Mucosa of stomach (tissue), 1 donor: ENCODE results near the gene PAK5.

ENCODE experiments used
- H3K27me3 ChIP-seq: one replicate; pipeline ENCODE4 v1.7.0; 2013; ENCODE audit warnings: mild to moderate bottlenecking, low read length; ENCODE audit not compliant: control insufficient read depth, insufficient read depth
- H3K36me3 ChIP-seq: one replicate; pipeline ENCODE4 v1.7.0; 2013; ENCODE audit warnings: low read length; ENCODE audit not compliant: control insufficient read depth, insufficient read depth
- H3K4me1 ChIP-seq: one replicate; pipeline ENCODE4 v1.7.0; 2013; ENCODE audit warnings: mild to moderate bottlenecking, low read length; ENCODE audit not compliant: control insufficient read depth, insufficient read depth
- H3K4me3 ChIP-seq: one replicate; pipeline ENCODE4 v1.7.0; 2013; ENCODE audit warnings: low read length
- H3K9ac ChIP-seq: one replicate; pipeline ENCODE4 v1.7.0; 2013; ENCODE audit warnings: mild to moderate bottlenecking, low read length, moderate library complexity
- H3K9me3 ChIP-seq: one replicate; pipeline ENCODE4 v1.7.0; 2013; ENCODE audit warnings: mild to moderate bottlenecking, low read length, moderate library complexity; ENCODE audit not compliant: control insufficient read depth
- donor health status: Pancreatic carcinoma.

PAK5 gene

DNA sequence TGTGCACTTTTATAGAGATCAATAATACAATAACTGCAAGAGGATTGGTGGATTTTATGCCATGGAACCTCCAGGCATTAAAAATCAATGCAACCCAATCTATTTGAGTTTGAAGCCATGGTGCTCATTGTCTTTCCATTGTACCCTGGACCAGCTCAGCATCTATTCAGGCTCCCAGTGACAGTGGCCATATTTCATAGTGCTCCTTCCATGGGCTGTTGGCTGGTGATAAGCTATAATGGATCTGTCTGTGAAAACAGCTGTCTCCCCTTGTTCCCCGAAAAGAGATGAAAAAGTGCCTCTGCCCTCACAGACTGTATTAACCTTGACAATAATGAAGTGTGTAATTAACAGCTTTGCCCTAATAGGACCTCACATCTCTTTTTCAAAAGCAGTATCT lies 250.2 kb downstream of the PAK5 start:
- Histone ChIP-seq H3K9me3 (no peaks in the 10 kb centered on the region), H3K4me3 (no peak overlapping the region), H3K27me3 (no peaks in the 10 kb centered on the region), H3K4me1 (peaks cover 41% of the 10 kb centered on the region), H3K36me3 (no peaks in the 10 kb centered on the region), H3K9ac (no peak overlapping the region)

DNA sequence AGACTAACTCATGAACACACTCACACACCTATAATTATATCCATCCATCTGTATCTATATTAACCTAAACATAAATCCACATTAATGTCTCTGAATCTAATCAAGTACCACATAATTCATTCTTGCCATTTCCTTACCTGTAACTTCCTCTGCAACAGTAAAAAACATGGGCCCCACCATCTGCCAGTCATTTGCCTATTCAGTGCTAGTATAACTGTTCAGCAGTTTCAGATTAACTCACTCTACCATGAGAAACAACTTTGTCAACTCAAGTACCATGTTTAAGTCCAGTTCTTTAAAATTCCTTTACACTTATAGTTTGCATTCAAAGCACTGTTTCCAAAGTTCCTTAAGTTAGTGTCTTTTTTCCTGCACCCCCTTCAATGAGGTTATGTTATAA lies 255.7 kb downstream of the PAK5 start:
- peaks cover 5% of the 10 kb centered on the region for H3K4me1 ChIP-seq
- H3K36me3 ChIP-seq, result no peaks in the 10 kb centered on the region
- H3K4me3 ChIP-seq, result no peak overlapping the region
- H3K9me3 ChIP-seq, result no peaks in the 10 kb centered on the region
- H3K27me3 ChIP-seq, result no peaks in the 10 kb centered on the region
- no peak overlapping the region for H3K9ac ChIP-seq

DNA sequence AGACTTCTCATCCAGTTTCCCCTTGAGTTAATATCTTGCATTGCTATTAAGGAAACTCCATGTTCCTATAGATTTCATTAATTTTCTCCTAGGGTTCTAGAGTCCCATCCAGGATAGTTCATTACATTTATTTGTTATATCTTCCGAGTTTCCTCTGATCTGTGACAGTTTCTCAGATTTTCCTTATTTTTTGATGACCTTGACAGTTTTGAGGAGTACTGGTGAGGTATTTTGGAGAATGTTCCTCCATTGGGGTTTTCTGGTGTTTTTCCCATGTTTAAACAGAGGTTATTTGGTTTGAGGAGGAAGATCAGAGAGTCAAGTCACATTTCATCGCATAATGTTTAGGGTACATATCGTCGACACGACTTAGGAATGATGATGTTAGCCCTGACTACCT lies 256.7 kb downstream of the PAK5 start:
- peaks cover 5% of the 10 kb centered on the region for H3K4me1 ChIP-seq
- no peaks in the 10 kb centered on the region for H3K27me3 ChIP-seq

DNA sequence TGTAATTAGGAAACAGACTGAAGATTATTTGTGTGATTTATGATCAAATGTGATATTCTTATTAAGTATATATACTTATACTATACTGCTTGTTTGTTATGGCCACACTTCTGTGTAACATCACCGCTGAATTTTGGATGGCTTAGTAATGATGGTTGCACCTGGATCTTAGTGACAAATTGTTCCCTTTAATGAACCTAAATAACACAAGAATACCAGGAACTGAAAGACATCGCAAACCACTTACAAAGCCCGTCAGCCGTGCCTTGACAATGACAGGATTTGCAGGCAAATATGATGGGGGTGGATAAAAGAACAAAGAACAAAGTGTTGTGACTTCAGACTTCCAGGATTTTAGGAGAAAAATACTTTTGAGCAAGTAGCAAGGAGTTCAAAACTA lies 257.4 kb downstream of the PAK5 start:
- Histone ChIP-seq H3K27me3 (no peaks in the 10 kb centered on the region), H3K4me3 (no peak overlapping the region), H3K4me1 (peaks cover 5% of the 10 kb centered on the region), H3K36me3 (no peaks in the 10 kb centered on the region), H3K9me3 (no peaks in the 10 kb centered on the region), H3K9ac (no peak overlapping the region)

More for the DNA sequence above, 256.7 kb downstream of the PAK5 start:
- H3K4me3 ChIP-seq, result no peak overlapping the region
- H3K9me3 ChIP-seq, result no peaks in the 10 kb centered on the region
- no peak overlapping the region for H3K9ac ChIP-seq
- H3K36me3 ChIP-seq, result no peaks in the 10 kb centered on the region

DNA sequence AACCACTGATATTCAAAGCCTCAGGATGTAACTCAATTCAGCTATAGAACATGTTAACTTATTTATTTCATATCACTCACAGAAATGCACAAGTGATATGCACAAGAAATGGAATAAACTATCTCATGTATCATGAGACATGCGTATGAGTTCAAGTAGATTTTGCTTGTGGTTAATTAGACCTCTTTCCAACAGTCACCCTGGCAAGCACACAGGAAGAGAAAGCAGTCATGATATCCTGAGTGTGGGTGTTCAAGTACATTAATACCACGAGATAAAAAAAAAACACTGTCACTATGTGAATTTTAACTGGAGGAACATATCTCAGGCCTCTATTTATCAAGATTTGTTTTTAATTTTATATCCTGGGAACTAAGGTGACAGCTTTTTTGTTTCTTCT lies 260.3 kb downstream of the PAK5 start:
- no peaks in the 10 kb centered on the region for H3K9me3 ChIP-seq
- no peak overlapping the region for H3K4me3 ChIP-seq
- H3K36me3 ChIP-seq, result no peaks in the 10 kb centered on the region
- no peak overlapping the region for H3K9ac ChIP-seq
- H3K4me1 ChIP-seq, result peaks cover 2% of the 10 kb centered on the region
- no peaks in the 10 kb centered on the region for H3K27me3 ChIP-seq

DNA sequence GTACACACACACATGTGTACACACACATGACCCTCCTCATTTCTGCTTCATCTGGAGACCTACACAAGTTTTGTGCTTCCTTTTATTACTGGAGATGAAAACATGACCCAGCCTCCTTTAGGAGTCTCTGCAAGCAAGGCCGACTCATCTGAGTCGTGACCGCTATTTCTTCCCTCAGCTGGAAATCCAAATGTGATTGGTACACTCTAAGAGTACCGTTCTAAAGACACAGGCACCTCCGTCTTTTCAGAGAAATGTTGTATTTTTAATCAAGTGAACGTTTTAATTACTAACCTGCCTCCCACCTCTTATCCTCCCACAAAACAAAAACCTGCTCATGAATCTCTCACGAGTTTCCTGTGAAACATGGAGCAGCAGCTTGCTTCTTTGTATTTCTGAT lies 261.5 kb downstream of the PAK5 start:
- no peak overlapping the region for H3K9ac ChIP-seq
- H3K4me1 ChIP-seq, result peaks cover 5% of the 10 kb centered on the region
- no peaks in the 10 kb centered on the region for H3K36me3 ChIP-seq
- no peaks in the 10 kb centered on the region for H3K27me3 ChIP-seq
- H3K9me3 ChIP-seq, result no peaks in the 10 kb centered on the region
- H3K4me3 ChIP-seq, result no peak overlapping the region

DNA sequence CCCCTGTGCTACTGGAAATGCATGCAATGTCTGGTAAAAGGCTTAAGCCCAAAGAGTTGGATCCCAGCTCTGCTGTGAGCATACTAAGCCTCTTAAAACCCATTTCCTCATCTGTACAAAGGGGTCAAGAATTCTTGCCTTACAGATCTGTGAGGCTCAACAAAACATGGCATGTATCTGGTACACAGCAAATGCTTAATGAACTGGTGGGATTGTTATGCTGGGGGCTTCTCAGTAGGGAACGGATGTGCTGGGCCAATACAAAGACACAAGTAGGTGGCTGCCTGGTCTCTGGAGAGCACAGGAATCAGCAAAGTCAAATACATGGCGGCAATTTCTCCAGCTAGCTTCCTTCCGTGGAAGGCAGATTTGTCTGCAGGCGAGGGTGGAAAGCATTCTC lies 262.2 kb downstream of the PAK5 start:
- Histone ChIP-seq H3K4me1 (peaks cover 5% of the 10 kb centered on the region), H3K27me3 (no peaks in the 10 kb centered on the region), H3K9me3 (no peaks in the 10 kb centered on the region), H3K36me3 (no peaks in the 10 kb centered on the region), H3K9ac (no peak overlapping the region), H3K4me3 (no peak overlapping the region)

DNA sequence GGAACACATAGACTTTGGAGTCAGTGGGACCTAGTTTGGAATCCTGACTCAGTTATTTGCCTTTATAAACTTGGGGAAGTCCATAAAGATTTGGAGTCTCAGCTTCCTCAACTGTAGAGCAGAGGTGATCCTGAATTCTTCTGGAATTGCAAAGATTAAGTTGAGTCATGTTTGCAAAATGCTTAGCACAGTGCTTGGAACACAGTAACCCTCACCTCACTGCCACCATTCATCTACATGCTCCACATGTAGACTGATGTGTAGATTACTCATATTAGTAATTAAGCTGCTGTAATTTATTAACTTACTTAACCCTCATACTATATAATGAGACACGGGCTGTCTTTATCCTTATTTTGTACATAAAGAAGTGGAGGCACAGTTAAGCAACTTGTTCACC lies 263.0 kb downstream of the PAK5 start:
- Histone ChIP-seq H3K4me3 (no peak overlapping the region), H3K4me1 (peaks cover 5% of the 10 kb centered on the region), H3K9me3 (no peaks in the 10 kb centered on the region), H3K27me3 (no peaks in the 10 kb centered on the region), H3K36me3 (no peaks in the 10 kb centered on the region), H3K9ac (no peak overlapping the region)

DNA sequence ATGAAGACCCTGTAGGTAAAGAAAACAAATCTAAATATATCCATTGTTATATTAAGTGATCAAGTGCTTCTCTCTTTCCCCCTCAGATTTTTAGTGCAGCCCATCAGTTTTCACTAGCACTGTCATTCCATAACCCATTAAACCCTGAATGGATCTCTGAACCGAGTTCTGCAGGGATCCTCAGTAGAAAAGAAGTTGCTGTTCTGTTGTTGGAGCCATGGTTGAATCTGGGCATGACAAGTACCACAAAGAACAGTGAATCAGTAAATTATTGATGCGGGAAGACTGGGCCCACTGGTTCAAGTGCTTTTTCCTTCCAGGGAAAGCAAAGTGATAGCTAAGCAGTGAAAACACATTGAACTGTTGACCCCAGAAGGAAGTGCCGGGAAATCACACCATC lies 264.1 kb downstream of the PAK5 start:
- H3K4me1 ChIP-seq, result peaks cover 5% of the 10 kb centered on the region
- no peak overlapping the region for H3K9ac ChIP-seq
- no peaks in the 10 kb centered on the region for H3K36me3 ChIP-seq
- no peaks in the 10 kb centered on the region for H3K9me3 ChIP-seq
- no peaks in the 10 kb centered on the region for H3K27me3 ChIP-seq
- H3K4me3 ChIP-seq, result no peak overlapping the region

DNA sequence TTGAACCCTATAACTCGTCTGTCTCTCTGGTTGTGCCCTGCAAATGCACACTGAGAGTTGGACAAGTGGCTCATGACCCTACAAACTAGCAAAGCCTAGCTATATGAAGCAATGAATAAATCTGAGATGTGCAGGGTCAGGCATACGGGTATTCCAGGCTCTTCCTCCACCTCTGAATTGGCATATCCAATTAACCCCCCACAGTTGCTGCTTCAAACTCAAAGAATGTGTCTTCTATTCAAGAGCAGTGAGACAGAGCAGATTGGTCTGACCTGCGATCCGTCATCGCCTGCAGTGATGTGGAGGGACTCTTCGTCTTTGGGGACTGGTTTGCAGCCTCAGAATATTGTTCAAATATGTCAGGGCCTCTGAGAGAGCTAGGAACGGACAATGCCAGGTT lies 264.7 kb downstream of the PAK5 start:
- Histone ChIP-seq H3K4me1 (peaks cover 5% of the 10 kb centered on the region), H3K4me3 (no peak overlapping the region), H3K9ac (no peak overlapping the region), H3K36me3 (no peaks in the 10 kb centered on the region), H3K9me3 (no peaks in the 10 kb centered on the region), H3K27me3 (no peaks in the 10 kb centered on the region)

DNA sequence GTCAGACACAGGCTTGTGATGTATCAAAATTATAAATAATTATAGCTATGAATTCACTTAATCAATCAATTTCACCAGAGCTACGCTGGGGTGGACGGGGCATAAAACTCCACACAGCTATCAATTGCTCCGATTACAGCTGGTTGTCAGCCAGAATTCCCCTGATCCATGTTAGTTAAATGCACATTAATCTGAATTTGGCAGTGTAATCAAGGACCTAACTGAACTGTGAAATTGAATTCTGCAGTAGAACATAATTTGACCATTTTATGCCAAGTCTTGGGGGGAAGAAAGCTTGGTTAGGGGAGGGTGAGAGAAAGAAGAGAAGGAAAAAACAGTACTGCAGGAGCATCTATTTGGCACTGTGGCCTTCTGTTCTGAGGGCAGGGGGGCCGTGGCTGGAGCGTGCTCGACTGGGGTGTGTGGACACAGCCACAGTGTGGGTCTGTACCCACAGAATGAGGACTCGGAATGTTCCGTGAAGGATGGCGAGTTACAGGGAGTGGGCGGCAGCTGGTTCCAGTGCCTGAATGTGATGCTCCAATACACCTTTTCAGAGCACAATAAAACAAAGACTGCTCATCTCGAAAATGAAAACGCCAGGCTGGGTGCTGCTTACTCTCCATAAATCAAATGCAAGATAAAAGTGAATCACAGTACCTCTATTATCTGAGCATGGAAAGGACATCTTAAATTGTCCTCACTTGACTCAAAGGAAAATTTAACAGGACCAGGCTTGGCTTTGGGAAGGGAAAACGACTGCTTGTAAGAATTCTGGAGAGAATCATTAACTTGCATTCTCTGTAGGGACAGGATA lies 265.3 kb downstream of the PAK5 start:
- no peak overlapping the region for H3K9ac ChIP-seq
- no peaks in the 10 kb centered on the region for H3K27me3 ChIP-seq
- no peak overlapping the region for H3K4me3 ChIP-seq
- no peaks in the 10 kb centered on the region for H3K9me3 ChIP-seq
- H3K36me3 ChIP-seq, result no peaks in the 10 kb centered on the region
- peaks cover 5% of the 10 kb centered on the region for H3K4me1 ChIP-seq

DNA sequence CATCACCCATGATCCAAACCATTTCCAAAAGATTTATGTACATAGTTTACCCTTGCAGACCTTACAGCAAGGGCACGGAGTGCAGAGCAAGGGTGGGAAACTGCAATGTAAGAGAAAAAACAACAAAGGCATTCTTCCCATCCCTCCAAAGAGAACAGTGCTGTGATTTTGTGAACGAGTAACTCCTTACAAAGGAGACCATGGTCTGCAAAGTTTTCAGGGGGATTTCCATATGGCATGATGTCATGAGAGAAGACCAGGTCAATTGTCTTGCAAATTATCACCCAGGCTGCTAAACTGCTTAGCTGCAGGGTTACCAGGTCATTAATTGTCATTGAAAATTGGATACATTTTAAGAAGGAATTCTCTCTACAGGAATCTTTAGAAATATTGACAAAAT lies 266.2 kb downstream of the PAK5 start:
- H3K27me3 ChIP-seq, result no peaks in the 10 kb centered on the region

DNA sequence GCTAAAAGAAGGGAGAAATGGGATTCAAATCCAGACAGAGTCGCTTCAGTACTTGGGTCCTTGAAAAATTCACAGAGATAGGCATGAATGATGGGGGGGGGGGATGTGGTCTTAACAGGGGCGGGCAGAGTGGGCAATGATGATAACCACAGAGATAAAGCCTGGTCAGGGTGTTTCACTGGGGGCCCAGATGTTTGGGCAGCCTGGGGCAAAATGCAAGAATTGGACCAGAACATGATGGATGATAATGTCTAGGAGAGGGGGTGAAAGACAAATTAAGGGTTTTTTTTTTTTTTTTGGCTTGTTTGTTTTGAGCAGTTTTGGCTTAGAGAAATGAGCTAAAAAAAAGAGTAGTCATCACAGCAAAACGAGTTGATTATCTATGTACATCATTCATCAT lies 267.1 kb downstream of the PAK5 start:
- Histone ChIP-seq H3K9me3 (no peaks in the 10 kb centered on the region), H3K9ac (no peak overlapping the region), H3K4me3 (no peak overlapping the region), H3K4me1 (peaks cover 5% of the 10 kb centered on the region), H3K36me3 (no peaks in the 10 kb centered on the region), H3K27me3 (no peaks in the 10 kb centered on the region)

More for the DNA sequence above, 266.2 kb downstream of the PAK5 start:
- Histone ChIP-seq H3K36me3 (no peaks in the 10 kb centered on the region), H3K9me3 (no peaks in the 10 kb centered on the region), H3K9ac (no peak overlapping the region), H3K4me1 (peaks cover 5% of the 10 kb centered on the region), H3K4me3 (no peak overlapping the region)
